DOHH2 (cell line): ENCODE data around the gene MTR.

Experiments used
- CTCF ChIP-seq: fragments of 200-600 bp; sonication (generic); IDR thresholded peaks from one replicate; pipeline ENCODE4 v1.5.1; 2014; ENCODE audit warnings: antibody characterized with exemption, mild to moderate bottlenecking, low read depth, low read length; ENCODE audit not compliant: poor library complexity, severe bottlenecking
- EZH2phosphoT487 ChIP-seq: fragments of 200-600 bp; sonication (generic); IDR thresholded peaks from 2 replicates; pipeline ENCODE4 v1.6.1; 2017; ENCODE audit warnings: borderline replicate concordance, mild to moderate bottlenecking, antibody characterized with exemption, low read length, moderate library complexity, mixed read lengths

GRCh38 chr1:236950365-236950764, 155.3 kb downstream of the MTR start:
- TF ChIP-seq CTCF (no peak), EZH2phosphoT487 (no peak)
